ENCODE measurements around the gene NAPG. TPM values are rescaled to one million over a fixed set of nuclear protein-coding genes. Genes with fewer than 3 reads are reported as not detected.
"Not testable (repeated sequence)": the region's sequence is repeated elsewhere in the genome, so short reads cannot be mapped to it uniquely, and the experiment has no call there.

NAPG gene
- total RNA-seq, 1 donor from 2014 or later, result 37.4 TPM

GRCh38 chr18:10559553-10560451 is 34.0 kb downstream of the NAPG start:
- Mint-ChIP-seq H3K36me3 (ENCODE audit: low read depth) (peaks cover 24% of the 10 kb centered on the region), H3K4me3 (no peak overlapping the region), H3K4me1 (ENCODE audit: low read depth) (no peaks in the 10 kb centered on the region), H3K27me3 (ENCODE audit: insufficient read depth) (no peaks in the 10 kb centered on the region), H3K27ac (no peak overlapping the region), H3K9me3 (no peaks in the 10 kb centered on the region)
- intact Hi-C loops (cut with micrococcal nuclease), result loop anchor here (1.0 to 10.0 kb wide), 2 partner anchors 155 to 227 kb away; no protein-coding TSS in a partner anchor
- DNase-seq (ENCODE audit: low spot score), result no peak

- Mint-ChIP-seq H3K4me1 (ENCODE audit: low read depth) (no peaks in the 10 kb centered on the region), H3K9me3 (no peaks in the 10 kb centered on the region), H3K27ac (no peak overlapping the region), H3K27me3 (ENCODE audit: insufficient read depth) (no peaks in the 10 kb centered on the region), H3K4me3 (no peak overlapping the region), H3K36me3 (ENCODE audit: low read depth) (peaks cover 19% of the 10 kb centered on the region)
- DNase-seq (ENCODE audit: low spot score), result peak; percentile 33
- intact Hi-C loops (cut with micrococcal nuclease), result loop anchor here (1.0 to 10.0 kb wide), 2 partner anchors 154 to 227 kb away; no protein-coding TSS in a partner anchor
Measured at GRCh38 chr18:10560452-10561045, 34.7 kb downstream of the NAPG start.

DNA sequence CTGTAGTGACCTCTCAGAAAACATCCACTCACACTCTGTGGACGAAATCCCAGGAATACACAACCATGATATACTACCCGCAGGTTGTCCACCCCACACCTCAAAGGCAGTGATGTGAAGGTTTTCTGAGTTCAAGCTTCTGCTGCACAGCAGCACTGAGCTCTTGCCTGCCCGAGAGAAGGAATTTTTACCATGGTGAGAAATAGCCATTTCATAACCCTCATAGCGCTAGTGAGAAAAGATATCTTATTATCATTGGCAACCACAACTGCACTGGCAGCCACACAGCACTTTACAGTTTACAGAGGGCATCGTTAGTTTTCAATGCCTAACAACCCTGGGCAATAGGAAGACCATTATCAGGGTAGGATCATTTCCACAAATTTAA is 36.9 kb downstream of the NAPG start:
- Mint-ChIP-seq H3K27me3 (ENCODE audit: insufficient read depth) (no peaks in the 10 kb centered on the region), H3K4me3 (no peak overlapping the region), H3K27ac (no peak overlapping the region), H3K36me3 (ENCODE audit: low read depth) (peaks cover 5% of the 10 kb centered on the region), H3K9me3 (no peaks in the 10 kb centered on the region), H3K4me1 (ENCODE audit: low read depth) (no peaks in the 10 kb centered on the region)
- intact Hi-C loops (cut with micrococcal nuclease), result loop anchor here (10.0 kb wide), 1 partner anchor 152 kb away; no protein-coding TSS in a partner anchor
- no peak for DNase-seq (ENCODE audit: low spot score)

DNA sequence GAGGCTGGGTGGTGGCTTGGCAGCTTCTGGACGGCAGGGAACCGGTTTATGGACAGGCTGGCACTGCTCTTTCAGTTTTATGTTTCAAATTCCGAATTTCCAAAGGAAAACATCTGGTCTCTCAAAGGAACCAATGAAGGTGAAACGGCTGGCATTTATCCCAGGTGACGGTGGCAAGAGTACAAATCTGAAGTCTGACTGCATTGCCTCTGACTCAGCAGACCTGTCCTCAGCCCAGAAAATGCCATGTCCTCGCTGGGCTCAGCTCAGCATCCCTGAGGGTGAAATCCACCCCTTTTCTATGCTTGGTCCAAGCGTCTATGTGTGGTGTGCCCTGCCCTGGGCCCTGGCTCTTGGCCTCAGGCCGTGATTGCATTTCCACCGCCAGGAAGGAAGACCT is 38.1 kb downstream of the NAPG start:
- intact Hi-C loops (cut with micrococcal nuclease), result loop anchor here (10.0 kb wide), 1 partner anchor 151 kb away; no protein-coding TSS in a partner anchor
- Mint-ChIP-seq H3K36me3 (ENCODE audit: low read depth) (no peaks in the 10 kb centered on the region), H3K4me3 (no peak overlapping the region), H3K4me1 (ENCODE audit: low read depth) (no peaks in the 10 kb centered on the region), H3K27me3 (ENCODE audit: insufficient read depth) (no peaks in the 10 kb centered on the region), H3K27ac (no peak overlapping the region), H3K9me3 (no peaks in the 10 kb centered on the region)
- no peak for DNase-seq (ENCODE audit: low spot score)

GRCh38 chr18:10564975-10565773 is 39.3 kb downstream of the NAPG start:
- Mint-ChIP-seq H3K4me3 (no peak overlapping the region), H3K9me3 (no peaks in the 10 kb centered on the region), H3K27ac (no peak overlapping the region), H3K36me3 (ENCODE audit: low read depth) (no peaks in the 10 kb centered on the region), H3K4me1 (ENCODE audit: low read depth) (no peaks in the 10 kb centered on the region), H3K27me3 (ENCODE audit: insufficient read depth) (no peaks in the 10 kb centered on the region)
- no peak for DNase-seq (ENCODE audit: low spot score)
- intact Hi-C loops (cut with micrococcal nuclease), result loop anchor here (10.0 kb wide), 1 partner anchor 150 kb away; no protein-coding TSS in a partner anchor

GRCh38 chr18:10565835-10566234 is 40.0 kb downstream of the NAPG start:
- Mint-ChIP-seq H3K27me3 (ENCODE audit: insufficient read depth) (no peaks in the 10 kb centered on the region), H3K36me3 (ENCODE audit: low read depth) (no peaks in the 10 kb centered on the region), H3K4me1 (ENCODE audit: low read depth) (no peaks in the 10 kb centered on the region), H3K9me3 (no peaks in the 10 kb centered on the region), H3K4me3 (no peak overlapping the region), H3K27ac (no peak overlapping the region)
- no peak for DNase-seq (ENCODE audit: low spot score)
- intact Hi-C loops (cut with micrococcal nuclease), result loop anchor here (10.0 kb wide), 1 partner anchor 149 kb away; no protein-coding TSS in a partner anchor

DNA sequence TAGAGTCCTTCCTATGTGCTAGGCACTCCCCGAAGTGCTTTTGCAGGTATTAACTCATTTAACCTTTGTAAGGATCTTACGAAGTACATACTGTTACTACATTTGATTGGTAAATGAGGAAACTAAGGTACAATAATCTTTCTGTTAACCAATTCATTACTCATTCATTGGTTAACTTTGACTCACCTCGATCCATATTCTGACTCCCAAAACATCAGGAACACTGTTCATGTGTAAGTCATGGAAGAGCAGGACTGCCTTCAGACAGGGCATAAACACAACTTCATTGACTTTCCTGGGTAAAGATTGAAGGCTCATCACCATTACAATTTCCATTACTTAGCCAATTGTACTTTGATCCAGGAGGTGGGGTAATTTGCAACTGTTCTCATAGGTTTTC is 40.6 kb downstream of the NAPG start:
- H3K27me3 Mint-ChIP-seq (ENCODE audit: insufficient read depth), result no peaks in the 10 kb centered on the region
- H3K9me3 Mint-ChIP-seq, result no peaks in the 10 kb centered on the region
- H3K4me1 Mint-ChIP-seq (ENCODE audit: low read depth), result no peaks in the 10 kb centered on the region
- intact Hi-C loops (cut with micrococcal nuclease), result loop anchor here (10.0 kb wide), 1 partner anchor 148 kb away; no protein-coding TSS in a partner anchor
- no peak overlapping the region for H3K4me3 Mint-ChIP-seq
- H3K27ac Mint-ChIP-seq, result no peak overlapping the region
- H3K36me3 Mint-ChIP-seq (ENCODE audit: low read depth), result no peaks in the 10 kb centered on the region
- DNase-seq (ENCODE audit: low spot score), result no peak

DNA sequence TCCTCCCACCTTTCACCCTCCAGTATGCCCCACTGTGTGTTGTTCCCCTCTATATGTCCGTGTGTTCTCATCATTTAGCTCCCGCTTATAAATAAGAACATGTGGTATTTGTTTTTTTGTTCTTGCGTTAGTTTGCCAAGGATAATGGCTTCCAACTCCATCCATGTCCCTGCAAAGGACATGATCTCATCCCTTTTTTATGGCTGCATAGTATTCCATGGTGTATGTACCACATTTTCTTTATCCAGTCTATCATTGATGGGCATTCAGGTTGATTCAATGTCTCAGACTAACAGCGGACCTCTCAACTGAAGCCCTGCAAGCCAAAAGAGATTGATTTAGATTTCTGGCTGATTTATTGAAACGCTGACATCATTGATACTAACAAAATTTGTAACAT is 44.1 kb downstream of the NAPG start:
- H3K27me3 Mint-ChIP-seq (ENCODE audit: insufficient read depth); H3K4me3 Mint-ChIP-seq; H3K9me3 Mint-ChIP-seq; DNase-seq (ENCODE audit: low spot score); H3K36me3 Mint-ChIP-seq (ENCODE audit: low read depth); H3K27ac Mint-ChIP-seq; H3K4me1 Mint-ChIP-seq (ENCODE audit: low read depth): not testable (repeated sequence)
- intact Hi-C loops (cut with micrococcal nuclease), result loop anchor here (10.0 kb wide), 1 partner anchor 145 kb away; no protein-coding TSS in a partner anchor

DNA sequence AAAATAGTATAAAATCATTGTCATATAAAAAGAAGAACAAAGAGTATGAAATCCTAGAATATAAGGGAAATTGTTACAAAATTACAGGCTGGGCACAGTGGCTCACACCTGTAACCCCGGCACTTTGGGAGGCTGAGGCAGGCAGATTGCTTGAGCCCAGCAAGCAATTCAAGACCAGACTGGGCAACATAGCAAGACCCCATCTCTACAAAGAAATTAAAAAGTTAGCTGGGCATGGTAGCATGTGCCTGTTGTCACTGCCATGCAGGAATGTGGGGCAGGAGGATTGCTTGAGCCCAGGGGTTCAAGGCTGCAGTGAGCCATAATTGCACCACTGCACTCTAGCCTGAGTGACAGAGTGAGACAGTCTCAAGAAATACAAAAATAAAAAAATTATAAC is 44.8 kb downstream of the NAPG start:
- Mint-ChIP-seq H3K36me3 (ENCODE audit: low read depth) (no peaks in the 10 kb centered on the region), H3K27me3 (ENCODE audit: insufficient read depth) (no peaks in the 10 kb centered on the region), H3K9me3 (no peaks in the 10 kb centered on the region), H3K4me1 (ENCODE audit: low read depth) (no peaks in the 10 kb centered on the region), H3K4me3 (no peak overlapping the region), H3K27ac (no peak overlapping the region)
- DNase-seq (ENCODE audit: low spot score), result no peak
- intact Hi-C loops (cut with micrococcal nuclease), result no loop called here

- no peaks in the 10 kb centered on the region for H3K27me3 Mint-ChIP-seq (ENCODE audit: insufficient read depth)
- no peaks in the 10 kb centered on the region for H3K9me3 Mint-ChIP-seq
- H3K4me3 Mint-ChIP-seq, result no peak overlapping the region
- no peaks in the 10 kb centered on the region for H3K4me1 Mint-ChIP-seq (ENCODE audit: low read depth)
- intact Hi-C loops (cut with micrococcal nuclease), result no loop called here
- no peak overlapping the region for H3K27ac Mint-ChIP-seq
- H3K36me3 Mint-ChIP-seq (ENCODE audit: low read depth), result no peaks in the 10 kb centered on the region
- no peak for DNase-seq (ENCODE audit: low spot score)
Measured at GRCh38 chr18:10571537-10571936, 45.7 kb downstream of the NAPG start.

DNA sequence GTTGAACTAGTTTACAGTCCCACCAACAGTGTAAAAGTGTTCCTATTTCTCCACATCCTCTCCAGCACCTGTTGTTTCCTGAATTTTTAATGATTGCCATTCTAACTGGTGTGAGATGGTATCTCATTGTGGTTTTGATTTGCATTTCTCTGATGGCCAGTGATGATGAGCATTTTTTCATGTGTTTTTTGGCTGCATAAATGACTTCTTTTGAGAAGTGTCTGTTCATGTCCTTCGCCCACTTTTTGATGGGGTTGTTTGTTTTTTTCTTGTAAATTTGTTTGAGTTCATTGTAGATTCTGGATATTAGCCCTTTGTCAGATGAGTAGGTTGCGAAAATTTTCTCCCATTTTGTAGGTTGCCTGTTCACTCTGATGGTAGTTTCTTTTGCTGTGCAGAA is 47.4 kb downstream of the NAPG start:
- intact Hi-C loops (cut with micrococcal nuclease); DNase-seq (ENCODE audit: low spot score); H3K27ac Mint-ChIP-seq; H3K36me3 Mint-ChIP-seq (ENCODE audit: low read depth); H3K9me3 Mint-ChIP-seq; H3K27me3 Mint-ChIP-seq (ENCODE audit: insufficient read depth); H3K4me3 Mint-ChIP-seq; H3K4me1 Mint-ChIP-seq (ENCODE audit: low read depth): not testable (repeated sequence)

GRCh38 chr18:10574412-10574811 is 48.6 kb downstream of the NAPG start:
- DNase-seq (ENCODE audit: low spot score); H3K9me3 Mint-ChIP-seq; intact Hi-C loops (cut with micrococcal nuclease); H3K4me3 Mint-ChIP-seq; H3K27ac Mint-ChIP-seq; H3K36me3 Mint-ChIP-seq (ENCODE audit: low read depth); H3K27me3 Mint-ChIP-seq (ENCODE audit: insufficient read depth); H3K4me1 Mint-ChIP-seq (ENCODE audit: low read depth): not testable (repeated sequence)
